ENCODE results near the gene SIRPB2. TPM values are rescaled to one million over a fixed set of nuclear protein-coding genes. Genes with fewer than 3 reads are reported as not detected.

The SIRPB2 gene
- total and polyA plus RNA-seq, 10 of the 15 experiments (the other 5 are each of a cell fraction or from before 2014, with no cell fraction given), result not detected

GRCh38 chr20:1524004-1524403 lies 32.8 kb upstream of the SIRPB2 start (continued):
- TF ChIP-seq SMARCA5 (IDR thresholded peaks at IDR 0.05), result no peak
- TF ChIP-seq YBX1 (IDR thresholded peaks at IDR 0.05), result no peak
- TF ChIP-seq CEBPZ (IDR thresholded peaks at IDR 0.05; ENCODE audit: low read depth, low read length), result no peak
- TF ChIP-seq SRF (IDR thresholded peaks at IDR 0.05; ENCODE audit: low read depth in 2 of 2, low read length in 2 of 2), result no peak
- no peak for TF ChIP-seq ZBTB33 (IDR thresholded peaks at IDR 0.05)
- peak; percentile 22 for TF ChIP-seq MEF2B (IDR thresholded peaks at IDR 0.05; ENCODE audit: partially characterized antibody, poor library complexity, severe bottlenecking)
- TF ChIP-seq SUZ12 (IDR thresholded peaks at IDR 0.05; ENCODE audit: unreplicated experiment), result no peak
- peak; percentile 57 for TF ChIP-seq PBX3 (IDR thresholded peaks at IDR 0.05; ENCODE audit: insufficient replicate concordance, low read depth, low read length)
- TF ChIP-seq TAF1 (IDR thresholded peaks at IDR 0.05; ENCODE audit: borderline replicate concordance, low read depth, low read length), result no peak
- TF ChIP-seq, protein P1, sequence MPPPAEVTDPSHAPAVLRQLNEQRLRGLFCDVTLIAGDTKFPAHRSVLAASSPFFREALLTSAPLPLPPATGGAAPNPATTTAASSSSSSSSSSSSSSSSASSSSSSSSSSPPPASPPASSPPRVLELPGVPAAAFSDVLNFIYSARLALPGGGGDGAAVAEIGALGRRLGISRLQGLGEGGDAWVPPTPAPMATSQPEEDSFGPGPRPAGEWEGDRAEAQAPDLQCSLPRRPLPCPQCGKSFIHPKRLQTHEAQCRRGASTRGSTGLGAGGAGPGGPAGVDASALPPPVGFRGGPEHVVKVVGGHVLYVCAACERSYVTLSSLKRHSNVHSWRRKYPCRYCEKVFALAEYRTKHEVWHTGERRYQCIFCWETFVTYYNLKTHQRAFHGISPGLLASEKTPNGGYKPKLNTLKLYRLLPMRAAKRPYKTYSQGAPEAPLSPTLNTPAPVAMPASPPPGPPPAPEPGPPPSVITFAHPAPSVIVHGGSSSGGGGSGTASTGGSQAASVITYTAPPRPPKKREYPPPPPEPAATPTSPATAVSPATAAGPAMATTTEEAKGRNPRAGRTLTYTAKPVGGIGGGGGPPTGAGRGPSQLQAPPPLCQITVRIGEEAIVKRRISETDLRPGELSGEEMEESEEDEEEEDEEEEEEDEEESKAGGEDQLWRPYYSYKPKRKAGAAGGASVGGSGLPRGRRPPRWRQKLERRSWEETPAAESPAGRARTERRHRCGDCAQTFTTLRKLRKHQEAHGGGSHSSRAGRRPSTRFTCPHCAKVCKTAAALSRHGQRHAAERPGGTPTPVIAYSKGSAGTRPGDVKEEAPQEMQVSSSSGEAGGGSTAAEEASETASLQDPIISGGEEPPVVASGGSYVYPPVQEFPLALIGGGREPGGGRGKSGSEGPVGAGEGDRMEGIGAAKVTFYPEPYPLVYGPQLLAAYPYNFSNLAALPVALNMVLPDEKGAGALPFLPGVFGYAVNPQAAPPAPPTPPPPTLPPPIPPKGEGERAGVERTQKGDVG (CRISPR knock-in tag; IDR thresholded peaks at IDR 0.05), result no peak
- TF ChIP-seq MTA2 (IDR thresholded peaks at IDR 0.05; ENCODE audit: low read depth), result peak; percentile 89
- peak; percentile 59 to 65; a peak in 2 of 4 replicates for TF ChIP-seq EP300 (IDR thresholded peaks at IDR 0.05; ENCODE audit: borderline replicate concordance in 1 of 2, control insufficient read depth in 1 of 2, low read depth in 2 of 2, low read length in 2 of 2)
- peak; percentile 70 for TF ChIP-seq RELB (IDR thresholded peaks at IDR 0.05; ENCODE audit: low read depth)
- no peak for TF ChIP-seq HDAC2 (IDR thresholded peaks at IDR 0.05)
- no peak for TF ChIP-seq SP1 (IDR thresholded peaks at IDR 0.05; ENCODE audit: low read depth, low read length)
- no peak for TF ChIP-seq CBX5 (IDR thresholded peaks at IDR 0.05; ENCODE audit: low read depth)
- no peak for TF ChIP-seq RCOR1 (conservative IDR thresholded peaks at IDR 0.05; ENCODE audit: low read depth, low read length)
- TF ChIP-seq ZNF217 (IDR thresholded peaks at IDR 0.05), result no peak
- TF ChIP-seq HDGF (IDR thresholded peaks at IDR 0.05), result no peak
- no peak for TF ChIP-seq JUNB (IDR thresholded peaks at IDR 0.05)
- TF ChIP-seq NR2C1 (IDR thresholded peaks at IDR 0.05), result no peak

All from GM12878 (cell line).